GM21367 (cell line): Measurements from ENCODE around the gene SPRED1.

Experiments
- ATAC-seq: cut with Tn5 transposase; IDR thresholded peaks from one replicate; pipeline ENCODE4 v1.9.1; 2021; ENCODE audit not compliant: unreplicated experiment

SPRED1 gene

DNA sequence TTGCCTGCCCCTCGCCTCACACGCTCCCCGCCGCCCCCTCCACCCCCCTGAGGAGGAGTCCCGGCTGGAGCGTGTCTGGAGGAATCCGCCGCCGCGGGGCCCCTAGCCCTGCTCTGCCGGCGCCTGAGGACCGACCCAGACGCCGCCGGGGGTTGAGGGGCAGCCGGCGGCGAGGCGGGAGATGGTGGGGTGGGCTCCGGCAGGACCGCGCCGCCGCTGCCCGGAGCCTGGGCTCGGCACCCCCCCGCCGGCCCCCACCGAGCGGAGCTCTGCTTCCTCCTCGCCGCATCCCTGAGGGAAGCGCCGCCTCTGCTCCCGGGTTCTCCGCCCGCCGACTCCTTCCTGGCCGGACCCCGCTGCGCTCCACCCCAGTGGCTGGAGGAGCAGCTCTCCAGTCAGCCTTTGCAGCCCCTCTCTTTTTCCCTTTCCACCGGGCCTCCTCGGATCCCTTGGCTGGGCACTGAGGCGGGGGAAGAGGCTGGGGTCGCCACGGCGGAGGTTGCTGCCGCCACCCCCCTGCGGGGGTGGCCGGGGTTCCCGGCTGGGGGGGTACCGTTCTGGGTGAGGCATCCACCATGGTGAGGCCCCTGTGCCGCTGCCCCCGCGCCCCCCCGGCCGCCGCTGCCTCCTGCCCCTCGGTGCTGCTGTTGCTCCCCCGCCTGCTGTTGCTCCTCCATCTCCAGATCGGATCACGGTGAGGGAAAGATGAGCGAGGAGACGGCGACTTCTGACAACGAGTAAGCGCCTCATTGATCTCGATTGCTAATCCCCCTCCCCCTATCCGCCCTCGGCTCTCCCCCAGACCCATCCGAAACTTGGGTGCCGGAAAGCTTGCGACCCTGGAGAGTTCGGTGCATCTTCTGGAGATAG, at the start of gene SPRED1:
SPRED1 (plus strand) TSS at position 356 of the 870 bp plus-strand sequence; CDS start at position 706, 350 bp downstream.
- ATAC-seq: peak; percentile 15

DNA sequence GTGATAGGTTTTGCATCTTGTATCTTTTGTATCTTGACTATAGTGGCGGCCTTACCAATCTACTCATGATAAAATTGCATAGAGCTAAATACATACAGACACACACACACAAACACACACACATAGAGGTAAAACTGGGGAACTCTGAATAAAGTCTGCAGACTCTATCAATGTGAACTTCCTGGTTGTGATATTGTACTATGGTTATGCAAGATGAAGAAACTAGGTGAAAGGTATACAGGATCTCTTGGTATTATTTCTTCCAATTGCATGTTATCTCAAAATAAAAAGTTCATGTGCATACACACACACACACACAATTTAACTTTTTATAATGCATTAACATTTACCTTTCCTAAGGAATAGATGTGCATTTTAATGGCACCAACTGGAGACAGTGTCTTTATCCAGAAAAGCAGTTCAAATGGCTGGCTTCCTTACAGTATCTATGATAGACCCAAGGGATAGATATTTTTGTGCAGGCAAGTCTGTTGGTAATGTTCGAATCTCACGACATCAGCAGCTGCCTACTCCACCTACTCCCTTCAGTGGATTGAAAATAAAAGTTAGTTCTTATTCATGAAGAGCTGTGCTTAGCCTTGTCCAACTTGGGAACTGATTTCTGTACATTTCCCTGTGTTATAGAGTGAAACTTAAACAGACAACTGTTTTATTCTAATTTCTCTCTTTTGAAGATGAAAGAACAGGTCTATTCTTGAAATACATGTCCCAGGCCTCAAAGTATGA, 46.9 kb upstream of the SPRED1 start:
- ATAC-seq: no peak

DNA sequence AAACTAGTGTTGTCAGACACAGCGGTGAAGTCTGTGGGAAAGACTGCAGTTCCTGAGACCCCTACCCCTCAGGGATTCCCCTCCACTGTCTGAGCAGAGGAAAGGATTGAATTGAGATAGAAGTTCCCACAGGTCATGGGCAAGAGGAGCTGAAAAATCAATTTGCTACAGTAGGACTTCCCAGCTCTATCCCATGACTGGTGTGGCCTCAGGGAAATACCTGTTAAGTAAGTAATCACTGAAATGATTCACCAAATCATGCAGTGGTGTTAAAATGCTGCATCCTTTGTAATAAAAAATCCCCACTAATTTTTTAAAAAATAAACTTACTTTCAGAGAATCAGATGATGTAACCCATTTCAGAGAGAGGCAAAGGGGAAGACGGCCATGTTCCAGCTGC, 45.0 kb upstream of the SPRED1 start:
- no peak for ATAC-seq

DNA sequence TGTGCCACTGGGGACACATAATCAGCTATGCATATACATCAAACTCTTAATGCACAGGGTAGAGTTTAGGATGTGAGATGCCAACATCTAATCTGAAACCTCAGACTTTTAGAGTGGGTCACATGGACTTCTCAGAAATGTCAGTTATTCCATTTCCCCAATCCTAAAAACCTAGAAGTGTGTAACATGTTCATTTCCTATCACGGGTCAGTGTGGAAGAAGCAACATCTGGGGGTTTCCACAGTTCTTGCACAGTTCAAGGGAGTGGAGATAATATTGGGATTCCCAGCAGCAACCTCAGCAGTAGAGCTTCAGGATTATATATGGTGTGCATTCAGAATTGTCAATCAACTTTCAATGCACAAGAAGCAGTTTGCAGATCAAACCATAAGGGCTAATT, 44.4 kb upstream of the SPRED1 start:
- no peak for ATAC-seq

DNA sequence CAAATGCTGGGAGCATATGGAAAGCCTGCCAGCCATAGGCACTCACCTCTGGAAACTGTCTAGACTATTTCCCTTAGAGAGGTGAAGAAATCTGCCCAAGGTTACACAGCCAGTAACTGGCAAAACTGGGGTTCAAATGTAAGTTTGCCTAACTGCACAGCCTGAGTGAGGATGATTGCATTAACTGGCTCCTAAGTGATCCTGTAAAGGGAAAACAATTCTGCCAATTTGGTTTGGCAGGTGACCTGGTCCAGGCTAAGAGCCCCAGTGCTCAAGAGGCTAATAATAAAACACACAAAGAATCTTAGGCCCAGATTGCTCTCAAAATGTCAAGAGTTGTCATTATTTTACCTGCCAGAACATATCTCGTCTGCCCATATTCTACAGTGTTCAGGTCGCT, 43.9 kb upstream of the SPRED1 start:
- ATAC-seq: no peak

DNA sequence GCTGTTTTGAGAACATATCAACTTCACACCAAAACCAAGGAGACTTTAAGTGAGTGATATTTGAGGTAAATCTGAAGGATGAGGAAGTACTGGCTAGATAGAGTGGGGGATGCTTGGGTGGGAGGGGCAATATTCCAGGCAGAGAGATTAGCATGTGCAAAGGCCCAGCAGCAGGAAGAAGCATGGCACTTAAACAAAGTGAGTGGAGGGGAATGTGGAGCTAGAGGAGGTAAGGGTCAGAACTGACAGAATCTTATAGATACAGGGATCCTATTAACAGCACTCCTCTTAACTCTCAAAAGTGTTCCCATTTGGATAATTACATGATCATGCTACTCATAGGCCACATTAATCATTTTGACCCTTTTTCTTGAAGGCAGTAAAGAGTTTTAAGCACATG, 41.4 kb upstream of the SPRED1 start:
- ATAC-seq: no peak

DNA sequence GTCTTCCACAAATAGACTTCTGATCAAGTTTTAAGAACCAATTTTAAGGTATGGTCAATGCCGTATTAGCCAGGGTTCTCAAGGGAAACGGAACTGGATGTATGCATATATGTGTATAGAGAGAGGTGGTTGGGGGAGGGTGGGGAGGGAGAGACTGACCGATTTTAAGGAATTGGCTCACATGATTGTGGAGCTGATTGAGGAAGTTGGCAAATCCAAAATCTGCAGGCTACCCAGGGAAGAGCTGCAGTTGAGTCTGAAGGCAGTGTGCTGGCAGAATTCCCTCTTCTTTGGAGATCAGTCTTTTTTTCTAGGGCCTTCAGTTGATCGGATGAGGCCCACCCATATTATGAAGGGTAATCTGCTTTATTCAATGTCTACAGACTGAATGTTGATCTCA, 40.8 kb upstream of the SPRED1 start:
- ATAC-seq: no peak

DNA sequence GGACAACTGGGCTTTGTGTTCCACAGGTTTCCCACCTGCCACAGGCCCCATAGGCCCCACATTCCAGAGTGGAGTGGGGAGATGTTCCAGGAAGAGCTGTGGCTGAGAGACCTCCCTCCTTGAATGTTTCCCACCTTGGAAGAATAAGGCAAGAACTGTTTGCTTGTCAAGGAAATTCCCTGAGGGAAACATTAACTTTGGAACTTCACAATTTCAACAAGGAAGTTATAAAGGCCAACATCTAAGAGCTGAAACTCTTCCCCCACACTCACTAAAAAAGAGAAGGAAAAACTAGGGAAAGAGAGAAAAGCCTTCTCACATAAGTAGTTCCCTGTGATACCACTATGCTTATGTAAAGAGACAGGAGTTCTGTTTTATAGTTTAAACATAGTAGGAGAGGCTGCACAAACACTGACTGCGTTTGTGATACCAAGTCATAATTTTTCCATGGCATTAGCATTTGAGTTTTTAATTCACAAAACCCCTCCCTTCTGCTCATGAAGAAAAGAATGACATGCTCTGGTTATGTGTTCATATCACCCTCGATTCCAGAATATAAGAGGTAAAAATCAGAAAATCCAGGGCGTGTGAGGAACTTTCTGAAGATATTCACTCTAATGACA, 39.8 kb upstream of the SPRED1 start:
- ATAC-seq: no peak

DNA sequence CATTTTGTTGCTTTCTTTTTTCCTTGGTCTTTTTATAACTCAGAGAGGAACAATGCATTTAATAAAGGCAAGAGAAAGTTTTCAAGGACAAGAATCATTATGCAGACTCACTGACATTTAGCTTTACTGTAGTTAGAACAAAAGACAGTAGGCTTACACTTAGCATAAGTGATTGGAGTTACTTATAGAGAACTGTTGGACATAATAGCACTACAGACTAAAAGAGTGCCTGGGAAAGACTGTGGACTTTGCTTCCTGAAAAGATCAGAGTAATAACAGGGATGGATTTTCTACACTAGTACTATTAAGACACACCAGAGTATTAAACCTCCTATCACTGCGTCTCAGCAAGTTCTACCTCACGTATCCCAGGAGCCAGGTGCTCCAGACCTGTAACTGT, 39.3 kb upstream of the SPRED1 start:
- ATAC-seq: no peak

DNA sequence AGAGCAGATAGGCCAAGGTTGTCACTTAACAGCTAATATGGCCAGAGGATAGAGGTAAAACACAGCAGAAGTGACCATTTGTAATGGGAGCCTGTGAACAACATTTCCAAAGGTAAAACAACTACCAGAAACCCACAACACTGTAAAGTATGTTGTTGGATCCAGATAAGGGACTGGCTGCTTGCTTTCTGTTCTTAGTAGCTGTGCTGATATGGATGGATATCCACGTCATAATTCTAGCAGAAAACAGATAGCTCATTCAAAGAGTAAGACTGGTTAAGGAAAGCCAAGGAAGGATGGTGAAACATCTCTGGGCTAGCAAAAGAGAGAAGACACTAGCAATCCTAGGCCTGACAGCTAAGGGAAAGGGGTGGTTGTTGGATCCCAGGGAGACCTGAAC, 36.9 kb upstream of the SPRED1 start:
- no peak for ATAC-seq

DNA sequence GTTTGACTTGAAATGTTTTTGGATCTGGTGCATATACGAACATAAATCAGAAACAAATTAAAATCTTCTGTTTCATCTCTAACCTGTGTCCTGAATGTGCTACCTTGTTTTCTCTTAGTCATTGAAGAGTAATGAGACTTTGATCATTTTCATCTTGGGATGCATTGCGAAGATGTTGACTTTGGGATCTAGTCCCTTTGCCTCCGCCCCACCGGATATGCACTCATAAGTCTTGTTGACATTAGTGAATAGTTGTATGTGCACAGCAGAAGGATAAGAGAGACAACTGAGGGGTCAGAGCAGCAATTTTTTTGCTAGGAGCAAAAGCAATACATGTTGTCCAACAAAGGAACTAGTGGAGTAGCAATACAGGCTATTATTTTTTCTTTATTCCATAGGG, 35.9 kb upstream of the SPRED1 start:
- ATAC-seq: no peak

DNA sequence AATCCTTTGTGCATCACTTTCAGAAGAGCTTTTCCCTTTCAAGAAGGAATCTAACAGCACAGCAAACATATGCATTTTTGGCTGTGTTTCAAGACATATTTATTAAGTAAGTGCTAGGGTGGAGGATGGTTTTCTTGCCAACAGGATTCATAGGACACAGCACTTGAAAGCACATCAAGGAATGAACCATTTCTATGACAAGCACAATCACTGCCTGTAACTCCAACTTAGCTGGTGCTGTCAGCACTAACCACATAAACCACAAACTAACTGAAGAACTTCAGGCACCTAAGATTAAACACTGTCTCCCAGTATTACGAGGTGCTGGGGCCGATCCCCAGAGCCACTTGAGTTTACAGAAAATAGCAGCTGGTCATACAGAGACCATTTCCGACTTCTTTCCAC, 35.4 kb upstream of the SPRED1 start:
- ATAC-seq: no peak

DNA sequence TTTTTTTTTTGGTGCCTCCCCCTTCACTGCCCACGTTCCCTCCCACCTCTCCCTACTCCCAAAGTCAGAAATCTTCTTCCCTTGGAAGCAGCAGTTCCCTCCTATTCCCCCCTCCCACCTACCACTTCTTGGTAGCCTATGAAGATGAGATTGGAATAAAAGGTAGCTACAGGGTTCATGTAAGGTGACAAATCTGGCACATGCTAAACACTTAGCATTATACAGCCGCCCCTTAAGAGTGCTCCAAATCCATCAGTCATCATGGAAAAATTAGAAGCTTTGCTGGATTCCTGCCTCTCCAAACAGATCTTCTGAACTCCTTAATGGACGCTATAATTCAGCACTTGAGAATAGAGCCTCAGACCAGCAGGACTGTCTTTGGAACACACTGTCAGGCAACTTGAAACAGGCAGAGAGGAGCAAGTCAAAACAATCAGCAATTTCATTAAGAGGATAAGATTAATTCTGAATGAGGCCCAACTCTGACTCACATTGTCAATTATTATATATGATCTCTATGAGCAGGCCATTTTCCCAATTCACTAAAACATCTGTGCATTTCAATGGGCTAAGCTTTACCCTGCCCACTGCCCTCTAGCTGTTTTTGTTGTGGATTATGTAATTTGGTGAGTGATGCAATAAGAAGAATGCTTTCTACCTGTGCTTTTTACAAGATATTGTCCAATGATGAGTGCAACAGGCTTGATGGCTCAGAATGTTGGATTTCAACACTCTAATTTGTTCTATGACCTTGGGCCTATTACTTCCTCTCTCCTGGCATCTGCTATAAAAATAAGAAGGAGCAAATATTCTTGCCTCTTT, 34.6 kb upstream of the SPRED1 start:
- ATAC-seq: no peak

DNA sequence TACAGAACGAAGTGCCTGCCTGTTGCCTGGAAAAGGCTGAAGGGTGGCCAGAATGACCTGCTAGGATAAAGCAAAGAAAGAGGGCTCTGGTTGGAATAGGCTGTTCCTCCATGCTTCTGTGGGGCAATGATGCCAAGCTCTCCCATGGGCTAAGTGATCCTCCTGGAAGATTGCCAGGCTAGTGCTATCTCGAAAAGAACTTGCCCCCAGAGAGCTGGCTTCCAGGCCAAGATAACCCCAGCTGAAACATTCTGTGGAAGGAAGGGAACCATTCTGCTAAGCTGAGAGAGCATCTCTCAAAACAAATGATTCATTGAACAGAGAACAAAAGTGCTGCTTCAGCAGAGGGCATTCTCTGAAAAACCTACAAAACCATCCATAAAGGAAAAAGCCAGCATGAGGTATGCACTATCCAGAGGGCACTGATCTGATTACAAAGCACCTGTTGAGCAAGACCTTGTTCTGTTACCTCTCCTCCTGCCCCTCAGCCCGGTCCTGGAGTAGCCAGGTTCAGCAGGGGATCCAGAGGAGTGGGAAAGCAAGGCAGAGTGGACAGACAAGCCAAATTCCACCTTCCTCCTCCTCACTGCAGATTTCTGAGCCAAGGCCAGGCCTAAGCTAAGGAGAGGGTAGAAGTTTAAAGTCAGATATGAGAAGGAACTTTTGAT, 31.9 kb upstream of the SPRED1 start:
- no peak for ATAC-seq

DNA sequence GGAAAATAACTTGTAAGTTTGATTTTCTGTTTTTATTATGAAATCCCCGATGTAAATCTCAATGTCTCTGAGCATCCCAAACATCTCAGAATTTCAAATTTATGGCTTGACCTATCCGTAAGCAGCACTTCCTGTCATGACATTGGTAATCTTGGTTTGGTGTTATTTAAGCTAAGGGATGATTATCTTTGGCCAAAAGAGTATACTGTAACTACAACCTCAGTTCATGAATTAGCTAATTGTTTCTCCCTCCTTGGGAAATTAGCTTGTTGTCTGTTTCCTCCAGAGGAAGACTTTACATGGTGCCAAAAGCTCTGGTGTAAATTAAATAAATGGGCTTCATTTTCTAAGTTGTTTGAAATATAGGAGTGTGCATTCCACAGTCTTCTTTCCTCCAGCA, 28.1 kb upstream of the SPRED1 start:
- ATAC-seq: no peak

DNA sequence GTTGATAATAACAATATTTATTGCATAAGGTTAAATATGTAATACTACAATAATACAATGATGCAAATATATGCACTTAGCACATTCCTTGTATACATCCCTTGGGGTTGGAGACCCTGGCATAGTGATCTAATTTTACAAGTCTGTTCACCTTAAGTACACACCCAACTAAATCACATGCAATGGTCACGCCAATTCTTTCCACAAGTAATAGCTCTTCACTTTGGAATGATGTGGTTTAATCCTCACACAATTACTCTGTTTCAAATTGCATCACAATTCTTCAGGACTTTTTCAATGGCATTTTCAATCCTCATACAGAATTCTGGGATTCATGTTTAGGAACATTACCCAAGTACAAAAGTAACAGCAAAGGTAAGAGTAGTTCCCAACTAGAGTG, 27.3 kb upstream of the SPRED1 start:
- ATAC-seq: no peak

DNA sequence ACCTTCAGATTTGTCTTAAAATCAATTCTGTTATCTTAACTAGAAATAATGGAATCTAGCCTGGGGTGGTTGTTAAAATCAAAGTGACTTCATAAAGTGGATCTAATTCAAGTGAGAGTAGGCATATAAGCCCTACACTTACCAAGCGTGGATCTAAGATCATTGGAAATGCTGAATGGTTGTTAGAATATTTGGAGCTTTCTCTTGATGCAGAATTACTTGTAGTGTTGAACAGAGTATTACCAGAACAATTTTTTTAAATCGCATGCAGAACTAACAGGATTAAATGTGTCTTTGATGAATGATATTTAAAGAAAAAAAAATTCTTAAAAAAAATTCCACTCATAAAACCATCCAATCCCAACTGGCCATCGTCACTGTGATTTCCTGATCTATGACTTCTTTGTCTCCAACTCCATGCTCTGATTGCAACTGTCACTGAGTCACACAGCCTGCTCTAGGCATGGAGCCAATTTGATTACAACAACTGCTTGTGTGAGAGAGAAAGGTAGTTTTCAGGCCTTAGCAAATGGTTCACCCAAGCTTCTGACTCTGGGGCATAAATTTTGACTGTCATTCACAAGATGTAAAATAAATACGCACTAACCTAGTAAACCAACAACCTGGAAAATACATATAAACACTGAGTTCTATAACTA, 25.9 kb upstream of the SPRED1 start:
- no peak for ATAC-seq

DNA sequence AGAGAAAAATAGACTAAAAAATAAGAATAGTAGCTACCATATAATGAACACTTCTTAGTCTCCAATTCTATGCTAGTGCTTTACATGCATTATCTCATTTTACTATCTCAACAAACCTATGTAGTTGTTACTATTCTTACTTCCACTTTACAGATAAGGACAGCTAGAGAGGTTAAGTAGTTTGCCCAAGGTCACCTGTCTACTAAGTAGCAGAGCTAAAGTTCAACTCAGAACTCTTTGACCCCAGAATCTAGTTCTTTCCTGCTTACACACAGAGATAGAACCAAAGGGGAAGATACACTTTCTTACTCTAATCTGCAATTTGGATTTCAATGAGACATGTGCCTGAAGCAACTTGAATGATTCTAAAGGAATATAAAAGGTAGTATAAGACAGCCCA, 24.7 kb upstream of the SPRED1 start:
- ATAC-seq: no peak

DNA sequence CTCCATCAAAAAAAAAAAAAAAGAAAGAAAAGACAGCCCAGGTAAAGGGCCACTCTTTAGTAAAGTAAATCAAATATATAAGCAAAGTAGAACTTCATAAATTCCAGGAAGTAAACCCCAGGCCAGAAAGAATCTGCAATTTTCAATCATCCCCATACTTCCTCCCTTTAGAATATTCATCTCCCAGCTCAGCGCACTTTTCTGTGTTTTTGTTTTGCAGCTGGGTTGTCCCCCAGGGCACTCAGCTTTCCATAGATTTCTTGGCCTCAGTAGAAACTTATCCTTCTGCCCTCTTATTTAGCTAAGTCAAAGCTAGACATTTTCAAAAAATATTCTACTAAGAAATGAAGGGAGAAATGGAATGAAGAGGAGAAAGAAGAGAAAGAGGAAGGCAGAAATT, 24.0 kb upstream of the SPRED1 start:
- no peak for ATAC-seq

DNA sequence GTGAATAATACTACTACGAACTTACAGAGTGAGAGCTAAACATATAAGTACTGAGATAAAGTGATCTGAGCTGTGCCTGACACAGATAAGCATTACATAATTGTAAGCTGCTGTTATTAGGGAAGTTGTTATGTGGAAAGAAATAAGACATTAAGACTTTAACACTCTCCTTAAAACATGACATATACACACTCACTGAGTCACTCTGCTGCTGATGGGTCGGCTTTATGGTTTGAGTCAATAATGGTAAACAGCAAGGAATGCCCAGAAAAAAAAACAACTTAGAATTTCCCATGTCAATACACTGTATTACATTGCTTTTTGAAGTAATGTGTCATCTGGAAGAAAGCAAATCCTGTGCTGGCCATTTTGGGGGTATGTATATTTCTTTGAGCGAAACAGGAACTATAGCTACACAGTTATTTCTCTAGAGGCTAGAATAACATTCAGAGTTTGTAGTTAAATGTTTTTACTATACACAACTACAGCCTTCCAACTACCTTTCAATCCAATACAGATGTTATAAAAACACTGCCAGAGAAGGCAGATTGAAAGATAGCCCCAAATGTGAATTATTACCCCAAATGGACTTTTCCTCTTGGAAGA, 22.8 kb upstream of the SPRED1 start:
- no peak for ATAC-seq
